HUES64 (cell line): ENCODE results near the gene DIP2C.
"Not testable (repeated sequence)": the region's sequence is repeated elsewhere in the genome, so short reads cannot be mapped to it uniquely, and the experiment has no call there.

ENCODE experiments used
- H3K27ac ChIP-seq: 2 replicates; pipeline ENCODE4 v1.7.0; 2013; ENCODE audit warnings: low read depth, low read length, inconsistent platforms
- H3K27me3 ChIP-seq: 2 replicates; pipeline ENCODE4 v1.6.1; 2013; ENCODE audit warnings: mild to moderate bottlenecking, low read length; ENCODE audit not compliant: insufficient read depth
- H3K36me3 ChIP-seq: 2 replicates; pipeline ENCODE4 v1.6.1; 2013; ENCODE audit warnings: mild to moderate bottlenecking, low read length; ENCODE audit not compliant: insufficient read depth
- H3K4me1 ChIP-seq: 2 replicates; pipeline ENCODE4 v1.6.1; 2013; ENCODE audit warnings: mild to moderate bottlenecking, low read length, moderate library complexity; ENCODE audit not compliant: insufficient read depth
- H3K4me3 ChIP-seq: 2 replicates; pipeline ENCODE4 v1.5.1; 2013; ENCODE audit warnings: mild to moderate bottlenecking, low read length, moderate library complexity
- H3K9ac ChIP-seq: 2 replicates; pipeline ENCODE4 v1.6.1; 2013; ENCODE audit warnings: mild to moderate bottlenecking, low read depth, low read length
- H3K9me3 ChIP-seq: 2 replicates; pipeline ENCODE4 v1.6.1; 2013; ENCODE audit warnings: low read depth, low read length; ENCODE audit not compliant: insufficient read depth
- WGBS: fragments of 150-250, 120-280 bp; methylation state at CpG from one replicate; pipeline ENCODE4 v1.1.7; 2013; ENCODE audit warnings: missing lambda C conversion rate; 5-methylcytosine and 5-hydroxymethylcytosine counted together

The DIP2C gene

GRCh38 chr10:664893-665292, 24.6 kb downstream of the DIP2C start:
- peaks cover 4% of the 10 kb centered on the region; the same call in 1 of the 2 replicates for H3K4me1 ChIP-seq
- no peak overlapping the region for H3K9ac ChIP-seq
- no peak overlapping the region for H3K4me3 ChIP-seq
- H3K36me3 ChIP-seq = no peaks in the 10 kb centered on the region
- no peaks in the 10 kb centered on the region for H3K27me3 ChIP-seq
- WGBS = 94% methylated on average over 3 of the region's 4 CpGs
- H3K9me3 ChIP-seq = no peaks in the 10 kb centered on the region
- H3K27ac ChIP-seq = no peak overlapping the region

- Histone ChIP-seq H3K4me1 (peaks cover 4% of the 10 kb centered on the region; the same call in 1 of the 2 replicates), H3K27ac (no peak overlapping the region), H3K27me3 (no peaks in the 10 kb centered on the region), H3K4me3 (no peak overlapping the region), H3K36me3 (no peaks in the 10 kb centered on the region), H3K9me3 (no peaks in the 10 kb centered on the region), H3K9ac (no peak overlapping the region)
- WGBS = 87% methylated on average over 6 of the region's 7 CpGs
Observed at GRCh38 chr10:664301-664700, 25.2 kb downstream of the DIP2C start.

- 65% methylated on average over 13 of the region's 13 CpGs for WGBS
- Histone ChIP-seq H3K4me3 (no peak overlapping the region), H3K27me3 (no peaks in the 10 kb centered on the region), H3K4me1 (peaks cover 4% of the 10 kb centered on the region; the same call in 1 of the 2 replicates), H3K9ac (no peak overlapping the region), H3K9me3 (no peaks in the 10 kb centered on the region), H3K27ac (no peak overlapping the region), H3K36me3 (no peaks in the 10 kb centered on the region)
Observed at GRCh38 chr10:663831-664251, 25.6 kb downstream of the DIP2C start.

- Histone ChIP-seq H3K4me3 (no peak overlapping the region), H3K9me3 (no peaks in the 10 kb centered on the region), H3K36me3 (no peaks in the 10 kb centered on the region), H3K9ac (no peak overlapping the region), H3K27me3 (no peaks in the 10 kb centered on the region), H3K4me1 (peaks cover 4% of the 10 kb centered on the region; the same call in 1 of the 2 replicates), H3K27ac (no peak overlapping the region)
- 93% methylated on average over 9 of the region's 9 CpGs for WGBS
Observed at GRCh38 chr10:663466-663751, 26.1 kb downstream of the DIP2C start.

GRCh38 chr10:662686-663465, 26.6 kb downstream of the DIP2C start:
- 89% methylated on average over 11 of the region's 11 CpGs for WGBS
- H3K27me3 ChIP-seq = no peaks in the 10 kb centered on the region

GRCh38 chr10:662223-662605, 27.3 kb downstream of the DIP2C start:
- Histone ChIP-seq H3K9ac (no peak overlapping the region), H3K27me3 (no peaks in the 10 kb centered on the region), H3K4me3 (no peak overlapping the region), H3K4me1 (peaks cover 4% of the 10 kb centered on the region; the same call in 1 of the 2 replicates), H3K36me3 (no peaks in the 10 kb centered on the region), H3K27ac (no peak overlapping the region), H3K9me3 (no peaks in the 10 kb centered on the region)
- 96% methylated on average over 9 of the region's 9 CpGs for WGBS

More at GRCh38 chr10:662686-663465, 26.6 kb downstream of the DIP2C start:
- Histone ChIP-seq H3K36me3 (no peaks in the 10 kb centered on the region), H3K27ac (no peak overlapping the region), H3K4me3 (no peak overlapping the region), H3K9ac (no peak overlapping the region), H3K9me3 (no peaks in the 10 kb centered on the region), H3K4me1 (peaks cover 4% of the 10 kb centered on the region; the same call in 1 of the 2 replicates)

- no peak overlapping the region for H3K9ac ChIP-seq
- no peaks in the 10 kb centered on the region for H3K27me3 ChIP-seq
- peaks cover 4% of the 10 kb centered on the region; the same call in 1 of the 2 replicates for H3K4me1 ChIP-seq
- 62% methylated on average over 16 of the region's 16 CpGs for WGBS
- no peaks in the 10 kb centered on the region for H3K9me3 ChIP-seq
- no peaks in the 10 kb centered on the region for H3K36me3 ChIP-seq
- no peak overlapping the region for H3K27ac ChIP-seq
- H3K4me3 ChIP-seq = no peak overlapping the region
Observed at GRCh38 chr10:661597-662222, 27.8 kb downstream of the DIP2C start.

GRCh38 chr10:660970-661596, 28.4 kb downstream of the DIP2C start:
- WGBS = 90% methylated on average over 14 of the region's 14 CpGs
- no peaks in the 10 kb centered on the region for H3K27me3 ChIP-seq
- no peaks in the 10 kb centered on the region for H3K9me3 ChIP-seq
- no peak overlapping the region for H3K9ac ChIP-seq
- H3K27ac ChIP-seq = no peak overlapping the region
- H3K4me1 ChIP-seq = peaks cover 4% of the 10 kb centered on the region; the same call in 1 of the 2 replicates
- no peaks in the 10 kb centered on the region for H3K36me3 ChIP-seq
- no peak overlapping the region for H3K4me3 ChIP-seq

- H3K4me3 ChIP-seq = no peak overlapping the region
- H3K27ac ChIP-seq = no peak overlapping the region
- H3K9me3 ChIP-seq = no peaks in the 10 kb centered on the region
- H3K36me3 ChIP-seq = no peaks in the 10 kb centered on the region
- H3K9ac ChIP-seq = no peak overlapping the region
- H3K27me3 ChIP-seq = no peaks in the 10 kb centered on the region
- WGBS = 93% methylated on average over 6 of the region's 6 CpGs
- H3K4me1 ChIP-seq = peaks cover 4% of the 10 kb centered on the region; the same call in 1 of the 2 replicates
Observed at GRCh38 chr10:660413-660969, 29.0 kb downstream of the DIP2C start.

GRCh38 chr10:659688-660141, 29.8 kb downstream of the DIP2C start:
- Histone ChIP-seq H3K4me3 (no peak overlapping the region), H3K4me1 (peaks cover 4% of the 10 kb centered on the region; the same call in 1 of the 2 replicates), H3K27me3 (no peaks in the 10 kb centered on the region), H3K27ac (no peak overlapping the region), H3K9me3 (no peaks in the 10 kb centered on the region), H3K9ac (no peak overlapping the region), H3K36me3 (no peaks in the 10 kb centered on the region)
- 92% methylated on average over 9 of the region's 9 CpGs for WGBS

- not testable (repeated sequence) for H3K9me3 ChIP-seq, H3K27ac ChIP-seq, H3K9ac ChIP-seq, H3K36me3 ChIP-seq, H3K27me3 ChIP-seq, H3K4me1 ChIP-seq, H3K4me3 ChIP-seq
- 92% methylated on average over 9 of the region's 11 CpGs for WGBS
Observed at GRCh38 chr10:657816-658350, 31.6 kb downstream of the DIP2C start.
